Measurements from ENCODE around the gene ASTN2.

The ASTN2 gene

GRCh38 chr9:117136461-117136860 is 278.4 kb downstream of the ASTN2 start:
- DNase-seq (ENCODE audit: low read depth) = no peak
- no peak overlapping the region for H3K4me3 ChIP-seq (ENCODE audit: low read depth, low read length)
- no peak for TF ChIP-seq CTCF (IDR thresholded peaks at IDR 0.05; ENCODE audit: low read depth, low read length, missing control alignments)

GRCh38 chr9:117135501-117136098 is 279.3 kb downstream of the ASTN2 start:
- DNase-seq (ENCODE audit: low read depth) = no peak
- no peak for TF ChIP-seq CTCF (IDR thresholded peaks at IDR 0.05; ENCODE audit: low read depth, low read length, missing control alignments)
- H3K4me3 ChIP-seq (ENCODE audit: low read depth, low read length) = no peak overlapping the region

- no peak overlapping the region for H3K4me3 ChIP-seq (ENCODE audit: low read depth, low read length)
- no peak for DNase-seq (ENCODE audit: low read depth)
- no peak for TF ChIP-seq CTCF (IDR thresholded peaks at IDR 0.05; ENCODE audit: low read depth, low read length, missing control alignments)
Measured at GRCh38 chr9:117134826-117135500, 279.9 kb downstream of the ASTN2 start.

GRCh38 chr9:117126871-117127270 is 288.0 kb downstream of the ASTN2 start:
- no peak for DNase-seq (ENCODE audit: low read depth)
- no peak for TF ChIP-seq CTCF (IDR thresholded peaks at IDR 0.05; ENCODE audit: low read depth, low read length, missing control alignments)
- H3K4me3 ChIP-seq (ENCODE audit: low read depth, low read length) = no peak overlapping the region

- TF ChIP-seq CTCF (IDR thresholded peaks at IDR 0.05; ENCODE audit: low read depth, low read length, missing control alignments) = no peak
- no peak overlapping the region for H3K4me3 ChIP-seq (ENCODE audit: low read depth, low read length)
- no peak for DNase-seq (ENCODE audit: low read depth)
Measured at GRCh38 chr9:117125531-117125930, 289.3 kb downstream of the ASTN2 start.

GRCh38 chr9:117123729-117124128 is 291.1 kb downstream of the ASTN2 start:
- no peak overlapping the region for H3K4me3 ChIP-seq (ENCODE audit: low read depth, low read length)
- no peak for DNase-seq (ENCODE audit: low read depth)
- TF ChIP-seq CTCF (IDR thresholded peaks at IDR 0.05; ENCODE audit: low read depth, low read length, missing control alignments) = no peak

- DNase-seq (ENCODE audit: low read depth) = no peak
- no peak overlapping the region for H3K4me3 ChIP-seq (ENCODE audit: low read depth, low read length)
- TF ChIP-seq CTCF (IDR thresholded peaks at IDR 0.05; ENCODE audit: low read depth, low read length, missing control alignments) = no peak
Measured at GRCh38 chr9:117122953-117123352, 291.9 kb downstream of the ASTN2 start.

All from GM12864 (cell line).